ENCODE measurements around the gene CYP24A1. TPM values are rescaled to one million over a fixed set of nuclear protein-coding genes. Genes with fewer than 3 reads are reported as not detected.

The CYP24A1 gene
- total RNA-seq, 2 donors from 2014 or later: 1.9 TPM; not detected in 1

DNA sequence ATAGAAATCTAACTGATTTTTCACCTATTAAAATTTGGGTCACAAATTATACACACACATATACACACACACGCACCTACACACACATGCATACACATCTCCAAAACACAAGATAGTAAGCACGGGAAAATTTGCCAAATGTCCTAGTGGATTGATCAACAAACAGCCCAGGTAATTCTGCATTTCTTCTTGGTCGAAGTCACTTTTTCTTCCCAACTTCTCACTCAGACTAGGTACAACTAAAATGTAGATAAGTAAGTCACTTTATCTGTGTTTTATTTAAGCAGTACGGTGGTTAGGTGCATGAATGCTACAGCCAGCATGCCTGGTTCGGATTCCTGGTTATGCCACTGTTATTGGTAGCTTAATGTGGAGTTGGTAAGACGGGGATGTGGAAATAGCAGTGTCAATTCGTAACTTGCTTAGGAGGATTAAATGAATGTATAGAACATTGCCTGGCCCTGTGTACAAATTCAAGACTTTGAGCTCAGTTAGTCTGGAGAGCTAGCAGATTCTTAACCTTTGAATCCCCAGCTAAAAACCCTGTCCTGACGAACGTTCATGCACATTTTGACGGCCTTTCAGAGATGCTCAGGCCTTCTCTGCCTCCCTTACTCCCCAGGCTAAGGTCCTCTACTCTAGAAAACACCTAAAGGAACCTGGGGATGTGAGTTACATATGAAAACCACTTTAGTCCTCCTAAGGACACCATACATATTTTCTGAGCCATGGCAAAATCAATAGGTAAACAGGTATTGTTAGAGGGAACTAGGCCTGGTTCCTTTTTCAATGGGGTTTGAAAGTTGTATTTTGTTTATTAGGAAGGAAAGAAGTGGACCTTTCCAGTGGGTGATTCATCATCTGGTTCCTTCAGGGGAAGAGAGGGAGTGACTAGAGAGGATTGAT is 50.9 kb downstream of the CYP24A1 start:
- H3K27me3 ChIP-seq (replicated peaks; ENCODE audit: insufficient read depth): no peaks in the 10 kb centered on the region
- no peaks in the 10 kb centered on the region for H3K36me3 ChIP-seq
- no peak for DNase-seq (ENCODE audit: low spot score)
- H3K27ac ChIP-seq: peak overlapping the region; percentile 55 to 64
- intact Hi-C loops (cut with DNase I): no loop called here
- WGBS: 87% methylated on average over 10 of the region's 10 CpGs
- no peaks in the 10 kb centered on the region for H3K9me3 ChIP-seq
- TF ChIP-seq POLR2A (IDR thresholded peaks at IDR 0.05): no peak
- TF ChIP-seq POLR2AphosphoS5 (IDR thresholded peaks at IDR 0.05): no peak
- TF ChIP-seq, protein P1, sequence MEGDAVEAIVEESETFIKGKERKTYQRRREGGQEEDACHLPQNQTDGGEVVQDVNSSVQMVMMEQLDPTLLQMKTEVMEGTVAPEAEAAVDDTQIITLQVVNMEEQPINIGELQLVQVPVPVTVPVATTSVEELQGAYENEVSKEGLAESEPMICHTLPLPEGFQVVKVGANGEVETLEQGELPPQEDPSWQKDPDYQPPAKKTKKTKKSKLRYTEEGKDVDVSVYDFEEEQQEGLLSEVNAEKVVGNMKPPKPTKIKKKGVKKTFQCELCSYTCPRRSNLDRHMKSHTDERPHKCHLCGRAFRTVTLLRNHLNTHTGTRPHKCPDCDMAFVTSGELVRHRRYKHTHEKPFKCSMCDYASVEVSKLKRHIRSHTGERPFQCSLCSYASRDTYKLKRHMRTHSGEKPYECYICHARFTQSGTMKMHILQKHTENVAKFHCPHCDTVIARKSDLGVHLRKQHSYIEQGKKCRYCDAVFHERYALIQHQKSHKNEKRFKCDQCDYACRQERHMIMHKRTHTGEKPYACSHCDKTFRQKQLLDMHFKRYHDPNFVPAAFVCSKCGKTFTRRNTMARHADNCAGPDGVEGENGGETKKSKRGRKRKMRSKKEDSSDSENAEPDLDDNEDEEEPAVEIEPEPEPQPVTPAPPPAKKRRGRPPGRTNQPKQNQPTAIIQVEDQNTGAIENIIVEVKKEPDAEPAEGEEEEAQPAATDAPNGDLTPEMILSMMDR (IDR thresholded peaks at IDR 0.05): no peak
- no peaks in the 10 kb centered on the region for H3K4me1 ChIP-seq (replicated peaks)
- H3K4me3 ChIP-seq: no peak overlapping the region

DNA sequence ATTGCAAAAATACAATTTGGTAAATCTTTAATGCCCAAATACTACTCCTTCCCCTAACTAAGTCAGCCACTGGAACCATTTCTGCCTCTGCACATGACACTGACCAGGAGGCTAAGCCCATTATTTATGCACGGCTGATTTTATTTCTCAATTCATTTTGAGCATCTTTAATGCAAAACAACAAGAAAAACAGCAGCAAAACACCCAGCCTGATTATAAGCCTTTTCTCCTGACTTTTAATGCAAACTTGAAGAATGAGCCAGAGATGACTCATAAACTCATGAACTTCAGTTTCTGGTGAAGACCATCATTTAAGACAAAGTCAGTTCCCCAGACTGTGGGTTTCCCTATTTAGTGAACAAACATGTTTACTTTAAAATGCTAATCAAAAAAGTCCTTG is 51.6 kb downstream of the CYP24A1 start:
- DNase-seq (ENCODE audit: low spot score): no peak
- Histone ChIP-seq H3K9me3 (no peaks in the 10 kb centered on the region), H3K36me3 (no peaks in the 10 kb centered on the region), H3K4me1 (replicated peaks) (no peaks in the 10 kb centered on the region), H3K27me3 (replicated peaks; ENCODE audit: insufficient read depth) (no peaks in the 10 kb centered on the region), H3K4me3 (no peak overlapping the region), H3K27ac (no peak overlapping the region)
- TF ChIP-seq POLR2AphosphoS5 (IDR thresholded peaks at IDR 0.05): no peak
- TF ChIP-seq, protein P1 (IDR thresholded peaks at IDR 0.05): no peak
- no peak for TF ChIP-seq POLR2A (IDR thresholded peaks at IDR 0.05)
- WGBS: 77% methylated on average over 1 of the region's 1 CpG
- intact Hi-C loops (cut with DNase I): no loop called here

DNA sequence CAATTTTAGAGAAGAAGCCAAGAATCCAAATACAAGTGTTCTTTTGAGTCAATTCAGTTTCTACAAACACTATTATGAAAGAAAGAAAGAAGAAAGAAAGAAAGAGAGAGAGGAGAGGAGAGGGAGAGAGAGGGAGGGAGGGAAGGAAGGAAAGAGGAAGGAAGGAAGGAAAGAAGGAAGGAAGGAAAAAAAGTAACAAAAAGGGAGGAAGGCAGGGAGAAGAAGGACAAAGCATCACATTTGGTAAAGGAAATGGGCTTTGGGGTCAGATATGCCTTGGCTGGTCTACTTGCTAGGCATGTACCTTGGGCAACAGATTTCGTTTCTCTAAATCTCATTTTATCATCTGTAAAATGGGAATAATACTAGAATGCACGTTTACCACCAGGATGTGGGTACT is 54.0 kb downstream of the CYP24A1 start:
- no peaks in the 10 kb centered on the region for H3K36me3 ChIP-seq
- H3K27ac ChIP-seq: no peak overlapping the region
- 82% methylated on average over 2 of the region's 2 CpGs for WGBS
- no peaks in the 10 kb centered on the region for H3K9me3 ChIP-seq
- H3K27me3 ChIP-seq (replicated peaks; ENCODE audit: insufficient read depth): no peaks in the 10 kb centered on the region
- H3K4me3 ChIP-seq: no peak overlapping the region
- H3K4me1 ChIP-seq (replicated peaks): no peaks in the 10 kb centered on the region
- TF ChIP-seq POLR2AphosphoS5 (IDR thresholded peaks at IDR 0.05) (no peak), POLR2A (IDR thresholded peaks at IDR 0.05) (no peak)
- TF ChIP-seq, protein P1 (IDR thresholded peaks at IDR 0.05): no peak
- intact Hi-C loops (cut with DNase I): no loop called here
- no peak for DNase-seq (ENCODE audit: low spot score)

DNA sequence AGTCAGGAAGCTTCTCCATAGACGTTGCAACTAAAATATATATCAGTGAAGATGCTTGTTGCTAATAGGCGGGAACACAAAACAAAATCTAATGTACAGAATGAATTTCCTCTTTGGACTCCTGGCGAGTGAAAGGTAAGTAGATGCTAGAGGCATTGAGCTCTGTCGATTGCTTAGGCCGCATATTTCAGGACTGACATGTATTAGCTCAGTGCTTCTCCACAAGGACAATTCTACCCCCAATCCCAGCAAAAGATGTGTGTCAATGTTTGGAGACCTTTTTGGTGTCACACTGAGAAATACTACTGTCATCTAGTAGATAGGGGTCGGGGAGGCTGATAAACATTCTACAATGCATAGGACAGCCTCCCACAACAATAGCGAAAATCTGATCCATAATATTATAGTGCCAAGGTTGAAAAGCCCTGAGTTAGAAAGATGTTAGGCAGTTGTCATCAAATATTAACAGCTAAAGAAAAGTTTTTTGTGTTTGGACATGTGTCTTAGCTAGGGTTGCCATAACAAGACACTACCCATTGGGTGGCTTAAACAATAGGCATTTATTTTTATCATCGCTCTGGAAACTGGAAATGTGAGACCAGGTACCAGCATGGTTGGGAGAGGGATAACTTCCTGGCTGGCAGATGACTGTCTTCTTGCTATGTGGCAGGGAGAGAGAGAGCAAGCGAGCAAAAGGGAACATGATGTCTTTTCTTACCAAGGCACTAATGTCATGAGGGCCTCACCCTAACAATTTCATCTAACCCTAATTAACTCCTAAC is 55.4 kb downstream of the CYP24A1 start:
- Histone ChIP-seq H3K4me1 (replicated peaks) (no peaks in the 10 kb centered on the region), H3K36me3 (no peaks in the 10 kb centered on the region), H3K9me3 (no peaks in the 10 kb centered on the region), H3K27ac (no peak overlapping the region), H3K27me3 (replicated peaks; ENCODE audit: insufficient read depth) (no peaks in the 10 kb centered on the region), H3K4me3 (no peak overlapping the region)
- no peak for DNase-seq (ENCODE audit: low spot score)
- TF ChIP-seq POLR2A (IDR thresholded peaks at IDR 0.05) (no peak), POLR2AphosphoS5 (IDR thresholded peaks at IDR 0.05) (no peak)
- TF ChIP-seq, protein P1 (IDR thresholded peaks at IDR 0.05): no peak
- 71% methylated on average over 9 of the region's 9 CpGs for WGBS
- intact Hi-C loops (cut with DNase I): no loop called here

Measured in prostate gland (tissue), 2 donors.